ENCODE data around the gene PRTFDC1.

- TF ChIP-seq CTCF (IDR thresholded peaks at IDR 0.05): no peak
- no peak for TF ChIP-seq POLR2A (IDR thresholded peaks at IDR 0.05)
Measured at GRCh38 chr10:24804956-24805355, 147.4 kb downstream of the PRTFDC1 start.

Data from heart left ventricle (tissue), 13 donors.